Activated T-cell treated with anti-CD3 and anti-CD28 coated beads, Interleukin-2, amount 50 U/mL, for 48 hours (primary cell): Measurements from ENCODE around the gene UBE2E2.

Experiments
- DNase-seq, 2 experiments: peaks; one replicate each; pipeline ENCODE4 v3.0.0-alpha.2; 2020

Gene UBE2E2

GRCh38 chr3:23489300-23490158 lies 286.4 kb downstream of the UBE2E2 start:
- no peak for DNase-seq

GRCh38 chr3:23490459-23490858 lies 287.3 kb downstream of the UBE2E2 start:
- DNase-seq: no peak

GRCh38 chr3:23492057-23492456 lies 288.9 kb downstream of the UBE2E2 start:
- DNase-seq: no peak

- DNase-seq: no peak
Observed at GRCh38 chr3:23493889-23494288, 290.8 kb downstream of the UBE2E2 start.

DNA sequence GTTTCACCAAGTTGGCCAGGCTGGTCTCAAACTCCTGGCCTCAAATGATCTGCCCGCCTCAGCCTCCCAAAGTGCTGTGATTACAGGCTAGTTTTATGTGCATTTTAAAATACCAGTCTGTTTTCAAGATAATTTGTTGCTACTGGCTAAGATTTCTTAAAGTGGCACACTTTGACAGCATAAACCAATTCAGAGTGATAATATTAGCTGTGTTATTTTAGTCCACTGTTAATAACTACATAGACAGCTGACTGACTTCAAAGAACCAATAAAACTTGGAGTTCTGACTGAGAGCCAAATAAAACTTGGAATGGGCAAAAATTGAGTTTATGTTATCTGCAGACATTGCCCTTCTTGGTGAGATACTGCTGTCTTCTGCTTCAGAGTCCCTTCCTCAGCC lies 291.8 kb downstream of the UBE2E2 start:
- DNase-seq: no peak

DNA sequence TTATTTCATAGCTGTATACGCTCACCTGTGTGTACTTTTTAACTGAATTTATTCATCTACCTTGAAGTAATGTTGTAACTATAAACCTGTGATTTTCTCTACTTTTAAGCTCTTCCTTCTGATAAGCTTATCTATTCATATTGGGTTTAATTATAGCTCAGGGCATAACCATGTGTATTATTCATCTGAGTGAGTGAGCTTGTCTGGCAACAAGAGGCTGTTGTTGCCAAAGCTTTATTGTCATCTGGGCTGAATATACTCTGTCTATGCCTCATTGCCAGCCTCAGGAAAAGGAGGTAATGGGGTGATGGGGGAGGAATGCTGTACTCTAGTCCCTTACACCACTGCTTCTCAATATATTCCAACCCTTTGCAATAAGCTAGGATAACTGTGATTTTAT lies 292.4 kb downstream of the UBE2E2 start:
- DNase-seq: no peak

- no peak for DNase-seq
Observed at GRCh38 chr3:23496165-23496564, 293.0 kb downstream of the UBE2E2 start.

- DNase-seq: no peak
Observed at GRCh38 chr3:23497156-23497555, 294.0 kb downstream of the UBE2E2 start.

DNA sequence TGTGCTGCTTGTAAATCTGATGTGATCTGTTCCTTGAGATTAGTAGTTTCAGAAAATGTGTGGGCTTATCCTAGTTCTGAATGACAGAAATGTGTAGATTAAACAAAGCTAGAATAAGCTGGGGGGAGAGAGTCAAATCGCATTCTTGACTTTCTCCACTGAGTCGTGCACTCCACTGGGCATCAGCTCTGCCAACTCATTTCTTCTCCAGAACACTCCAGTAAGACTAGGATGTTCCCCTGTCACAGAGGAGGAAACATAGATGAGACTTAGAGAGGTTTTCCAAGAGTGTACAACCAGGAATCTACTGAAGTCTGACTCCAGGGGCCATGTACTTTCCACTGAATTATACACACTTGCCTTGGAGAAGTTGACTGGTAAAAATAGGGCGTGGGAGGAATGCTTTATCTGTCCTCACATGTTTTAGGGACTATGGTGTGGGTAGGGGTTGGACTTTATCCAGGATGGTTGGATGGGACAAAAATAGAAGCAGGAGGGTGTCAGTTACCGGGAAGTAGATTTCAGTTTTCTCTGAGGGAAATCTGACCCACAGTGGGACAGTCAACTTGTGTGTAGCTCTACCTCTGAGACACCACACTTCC lies 298.2 kb downstream of the UBE2E2 start:
- DNase-seq: no peak

GRCh38 chr3:23508464-23508863 lies 305.3 kb downstream of the UBE2E2 start:
- no peak for DNase-seq

DNA sequence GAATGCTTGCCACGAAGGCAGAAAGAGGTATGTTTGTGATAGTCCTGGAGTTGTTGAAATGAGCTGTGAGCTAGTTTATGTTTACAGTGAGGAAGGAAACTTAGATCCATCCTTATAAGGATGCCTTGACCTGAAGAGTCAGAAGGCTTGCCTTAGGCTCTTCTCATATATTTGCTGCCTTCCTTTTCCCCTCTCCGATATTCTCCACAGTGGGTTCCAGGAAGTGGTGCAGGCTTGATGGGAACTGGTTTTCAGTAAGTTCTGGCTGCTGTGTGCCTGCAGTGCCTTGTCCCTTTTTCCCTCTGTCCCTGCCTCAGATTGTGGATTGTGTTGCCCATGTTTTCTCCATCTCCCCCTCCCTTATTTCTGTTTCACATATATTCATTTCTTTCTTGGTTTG lies 315.3 kb downstream of the UBE2E2 start:
- DNase-seq: no peak

GRCh38 chr3:23519314-23520208 lies 316.4 kb downstream of the UBE2E2 start:
- DNase-seq: no peak

- no peak for DNase-seq
Observed at GRCh38 chr3:23527326-23527725, 324.2 kb downstream of the UBE2E2 start.

GRCh38 chr3:23533596-23533995 lies 330.5 kb downstream of the UBE2E2 start:
- no peak for DNase-seq

DNA sequence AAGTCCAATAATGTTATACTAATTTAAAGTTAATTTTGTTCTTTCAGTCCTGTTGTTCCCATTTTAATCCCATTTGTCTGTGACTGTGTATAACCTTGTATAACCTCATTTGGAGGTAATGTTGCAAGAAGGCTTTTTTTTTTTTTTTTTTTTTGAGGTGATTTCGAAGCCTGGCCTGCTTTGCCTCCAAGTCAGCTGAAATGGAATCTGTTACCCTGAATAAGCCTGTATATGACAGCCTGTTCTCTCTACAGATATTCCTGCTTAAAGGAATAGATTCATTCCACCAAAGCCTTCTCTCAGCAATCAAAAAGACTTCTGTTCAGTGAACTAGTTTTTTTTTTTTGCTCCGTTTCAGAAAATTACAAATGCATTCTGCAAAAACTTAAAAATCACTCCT lies 330.9 kb downstream of the UBE2E2 start:
- no peak for DNase-seq

- no peak for DNase-seq
Observed at GRCh38 chr3:23537101-23537551, 334.0 kb downstream of the UBE2E2 start.

- DNase-seq: no peak
Observed at GRCh38 chr3:23539185-23539584, 336.1 kb downstream of the UBE2E2 start.

DNA sequence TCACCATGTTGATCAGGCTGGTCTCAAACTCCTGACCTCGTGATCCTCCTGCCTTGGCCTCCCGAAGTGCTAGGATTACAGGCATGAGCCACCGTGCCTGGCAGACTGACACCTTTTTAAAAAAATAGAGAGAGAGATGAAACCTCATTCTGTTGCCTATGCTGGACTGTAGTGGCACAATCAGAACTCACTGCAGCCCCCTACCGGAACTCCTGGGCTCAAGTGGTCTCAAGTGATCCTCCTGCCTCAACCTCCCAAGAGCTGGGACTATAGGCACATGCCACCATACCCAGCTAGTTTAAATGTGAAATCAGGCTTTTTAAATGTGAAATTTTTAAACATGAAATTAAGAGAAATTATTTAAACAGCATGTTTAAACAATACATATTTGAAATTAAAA lies 337.5 kb downstream of the UBE2E2 start:
- DNase-seq: no peak

GRCh38 chr3:23542079-23542478 lies 339.0 kb downstream of the UBE2E2 start:
- DNase-seq: no peak

DNA sequence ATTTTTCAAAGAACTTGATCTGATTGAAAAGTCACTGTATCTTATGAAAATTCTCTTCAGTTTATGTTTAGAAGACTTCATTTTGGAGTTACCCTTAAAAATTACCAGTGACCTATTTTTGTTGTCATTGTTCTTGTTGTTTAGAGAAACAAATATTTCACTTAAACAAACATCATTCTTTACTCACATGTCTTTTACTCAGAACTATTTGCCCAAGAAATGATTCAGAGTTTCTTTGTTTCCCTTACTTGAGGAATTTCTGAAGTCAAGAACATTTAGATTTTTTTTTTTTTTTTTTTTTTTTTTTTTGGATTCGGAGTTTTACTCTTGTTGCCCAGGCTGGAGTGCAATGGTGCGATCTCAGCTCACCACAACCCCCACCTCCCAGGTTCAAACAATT lies 343.1 kb downstream of the UBE2E2 start:
- DNase-seq: no peak

DNA sequence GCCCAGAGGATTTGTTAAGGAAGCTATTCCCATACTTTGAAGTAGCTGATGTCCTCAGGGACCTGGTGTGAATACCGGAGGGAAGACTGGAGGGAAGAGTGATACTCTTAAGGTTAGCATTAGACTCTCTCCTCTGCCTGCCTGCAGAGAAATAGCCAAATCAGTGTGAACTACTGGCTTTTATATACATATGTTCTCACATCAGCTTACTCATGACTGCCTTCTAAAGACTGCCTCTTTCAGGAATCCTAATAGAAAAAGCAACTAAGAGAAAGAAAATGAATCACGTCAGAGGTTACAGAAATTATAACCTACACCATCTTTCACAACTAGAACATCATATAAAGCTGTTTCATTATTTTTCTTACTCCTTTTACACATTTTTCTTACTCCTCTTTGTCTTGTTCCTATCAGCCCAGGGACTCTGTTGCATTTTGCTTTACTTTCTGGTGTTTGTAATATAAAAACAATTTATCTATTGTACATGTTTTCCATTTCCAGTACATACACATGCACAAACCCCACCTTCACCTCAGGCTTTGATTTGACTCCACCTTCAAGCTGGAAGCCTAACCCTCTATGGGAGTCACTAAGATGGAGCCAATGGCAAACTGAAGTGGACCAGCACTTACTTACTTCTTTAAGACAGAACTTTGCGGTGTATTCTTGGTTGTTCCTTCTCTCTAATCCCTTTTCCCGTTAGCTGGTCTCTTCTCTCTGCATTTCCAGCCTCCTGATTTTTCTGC lies 345.0 kb downstream of the UBE2E2 start:
- DNase-seq: no peak

- DNase-seq: no peak
Observed at GRCh38 chr3:23548706-23549105, 345.6 kb downstream of the UBE2E2 start.
